Stimulated activated CD4-positive, alpha-beta T cell treated with anti-CD3 and anti-CD28 coated beads, Interleukin-1b, Interleukin-23, amount 100 ng/mL, for 48 hours (primary cell): Measurements from ENCODE around the gene CCM2L.

Experiments
- DNase-seq: peaks from one replicate; pipeline ENCODE4 v3.0.0-alpha.2; 2020

CCM2L gene

GRCh38 chr20:32010101-32010500 lies at the start of gene CCM2L:
Gene CCM2L (plus strand): TSS chr20:32010438. CDS start chr20:32010455, 17 bp downstream.
- DNase-seq, result no peak

GRCh38 chr20:31962761-31963160 lies 47.5 kb upstream of the CCM2L start:
- no peak for DNase-seq

GRCh38 chr20:31963889-31964288 lies 46.3 kb upstream of the CCM2L start:
- no peak for DNase-seq

- no peak for DNase-seq
Observed at GRCh38 chr20:31966991-31967655, 43.1 kb upstream of the CCM2L start.

- DNase-seq, result no peak
Observed at GRCh38 chr20:31967830-31968249, 42.4 kb upstream of the CCM2L start, which contains the start of gene XKR7. Gene XKR7 (plus strand): TSS chr20:31968151. CDS start chr20:31968176, 25 bp downstream.

GRCh38 chr20:31968291-31969126 lies 41.7 kb upstream of the CCM2L start:
- peak; percentile 77 for DNase-seq

GRCh38 chr20:31969991-31970390 lies 40.2 kb upstream of the CCM2L start:
- DNase-seq, result no peak

GRCh38 chr20:31972471-31973021 lies 37.7 kb upstream of the CCM2L start:
- no peak for DNase-seq

GRCh38 chr20:31974296-31974695 lies 35.9 kb upstream of the CCM2L start:
- no peak for DNase-seq

GRCh38 chr20:31974951-31975487 lies 35.2 kb upstream of the CCM2L start:
- DNase-seq, result no peak

GRCh38 chr20:31975874-31976273 lies 34.4 kb upstream of the CCM2L start:
- DNase-seq, result no peak

GRCh38 chr20:31977080-31977479 lies 33.2 kb upstream of the CCM2L start:
- DNase-seq, result no peak

- DNase-seq, result no peak
Observed at GRCh38 chr20:31979713-31980426, 30.4 kb upstream of the CCM2L start.

- no peak for DNase-seq
Observed at GRCh38 chr20:31981784-31982183, 28.5 kb upstream of the CCM2L start.

- no peak for DNase-seq
Observed at GRCh38 chr20:31984981-31985471, 25.2 kb upstream of the CCM2L start.

- DNase-seq, result no peak
Observed at GRCh38 chr20:31987744-31988143, 22.5 kb upstream of the CCM2L start.

GRCh38 chr20:31988430-31989015 lies 21.7 kb upstream of the CCM2L start:
- DNase-seq, result no peak

- no peak for DNase-seq
Observed at GRCh38 chr20:31989030-31989645, 21.1 kb upstream of the CCM2L start.

- no peak for DNase-seq
Observed at GRCh38 chr20:31990641-31991338, 19.4 kb upstream of the CCM2L start.

- DNase-seq, result no peak
Observed at GRCh38 chr20:31991339-31991705, 18.9 kb upstream of the CCM2L start.

- no peak for DNase-seq
Observed at GRCh38 chr20:31992086-31992485, 18.2 kb upstream of the CCM2L start.
